Fibroblast of villous mesenchyme (primary cell): ENCODE data around the gene GALNT7. TPM values are rescaled to one million over a fixed set of nuclear protein-coding genes. Genes with fewer than 3 reads are reported as not detected.
A peak's percentile ranks its signal among the peaks of the same experiment; 100 is the strongest.

ENCODE experiments used
- DNase-seq: peaks from one replicate; pipeline ENCODE4 v3.0.0-alpha.2; 2010; ENCODE audit warnings: low read depth
- H3K4me3 ChIP-seq: 2 replicates; pipeline ENCODE4 v1.5.1; 2011; ENCODE audit warnings: low read depth, mild to moderate bottlenecking, low read length
- CTCF ChIP-seq: IDR thresholded peaks from 2 replicates; pipeline ENCODE4 v1.5.1; 2012; ENCODE audit warnings: low read depth, mild to moderate bottlenecking, low read length; ENCODE audit not compliant: insufficient read depth
- small RNA-seq: library from RNA; depleted of rRNA; stranded (forward); fragments of <200 nt; gene quantifications from one replicate; pipeline ENCODE3, GENCODE V24; 2012
- total RNA-seq: library from RNA; depleted of rRNA; stranded (reverse); fragments of >200 nt; gene quantifications from 2 replicates; pipeline ENCODE4 v1.2.3, GENCODE V29; 2012

The GALNT7 gene
- total RNA-seq, 1 donor, result 23.3 TPM

GRCh38 chr4:173367946-173368345 is 199.3 kb downstream of the GALNT7 start:
- no peak for TF ChIP-seq CTCF
- no peak for DNase-seq
- H3K4me3 ChIP-seq, result no peak overlapping the region

- H3K4me3 ChIP-seq, result peak overlapping the region; percentile 84
- no peak for DNase-seq
- no peak for TF ChIP-seq CTCF
Measured at GRCh38 chr4:173370130-173370476, 201.5 kb downstream of the GALNT7 start.

- TF ChIP-seq CTCF, result no peak
- DNase-seq, result peak; percentile 99
- H3K4me3 ChIP-seq, result peak within 1 kb of the TSS; percentile 84
Measured at GRCh38 chr4:173370477-173371291, 202.1 kb downstream of the GALNT7 start, which contains the start of gene SAP30. SAP30 (plus strand) TSS chr4:173370954; CDS start chr4:173371183, 229 bp downstream.

- H3K4me3 ChIP-seq, result peak overlapping the region; percentile 84
- DNase-seq, result peak; percentile 71
- no peak for TF ChIP-seq CTCF
Measured at GRCh38 chr4:173371292-173372192, 202.9 kb downstream of the GALNT7 start.

Small RNA genes within 50 kb of the gene (small RNA-seq; reads per million reads assigned to genes)
- gene MIR548T (not detected), gene RN7SL253P (not detected)

Other genes starting within 250 kb of the GALNT7 start
- gene HMGB2, start 165.5 kb downstream of the GALNT7 start, total RNA-seq, result 33.8 and 60.0 TPM in 2 replicates
- gene SAP30, start 202.1 kb downstream of the GALNT7 start, total RNA-seq, result 13.2 and 21.2 TPM in 2 replicates
- gene SCRG1, start 230.3 kb downstream of the GALNT7 start, total RNA-seq, result under 0.01 and 0.32 TPM in 2 replicates